Measurements from ENCODE around the gene CASK.

DNA sequence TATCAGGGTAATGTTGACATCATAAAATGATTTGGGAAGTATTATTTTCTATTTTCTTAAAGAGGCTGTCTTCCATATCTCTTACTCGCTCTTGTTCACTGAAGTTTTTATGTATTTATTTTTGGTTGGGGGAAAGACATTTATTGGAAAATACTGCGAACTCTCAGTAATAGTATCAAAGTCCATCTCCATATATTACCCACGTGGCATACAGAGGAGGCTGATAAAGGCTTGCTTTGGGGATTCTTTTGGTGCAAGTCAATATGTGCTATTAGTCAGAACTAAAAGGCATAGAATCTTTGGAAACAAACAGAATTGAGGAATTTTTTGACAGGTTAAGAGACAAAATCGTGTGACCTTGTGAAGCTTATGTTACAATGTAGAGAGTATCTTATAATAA lies 374.9 kb downstream of the CASK start:
- TF ChIP-seq, protein P1, sequence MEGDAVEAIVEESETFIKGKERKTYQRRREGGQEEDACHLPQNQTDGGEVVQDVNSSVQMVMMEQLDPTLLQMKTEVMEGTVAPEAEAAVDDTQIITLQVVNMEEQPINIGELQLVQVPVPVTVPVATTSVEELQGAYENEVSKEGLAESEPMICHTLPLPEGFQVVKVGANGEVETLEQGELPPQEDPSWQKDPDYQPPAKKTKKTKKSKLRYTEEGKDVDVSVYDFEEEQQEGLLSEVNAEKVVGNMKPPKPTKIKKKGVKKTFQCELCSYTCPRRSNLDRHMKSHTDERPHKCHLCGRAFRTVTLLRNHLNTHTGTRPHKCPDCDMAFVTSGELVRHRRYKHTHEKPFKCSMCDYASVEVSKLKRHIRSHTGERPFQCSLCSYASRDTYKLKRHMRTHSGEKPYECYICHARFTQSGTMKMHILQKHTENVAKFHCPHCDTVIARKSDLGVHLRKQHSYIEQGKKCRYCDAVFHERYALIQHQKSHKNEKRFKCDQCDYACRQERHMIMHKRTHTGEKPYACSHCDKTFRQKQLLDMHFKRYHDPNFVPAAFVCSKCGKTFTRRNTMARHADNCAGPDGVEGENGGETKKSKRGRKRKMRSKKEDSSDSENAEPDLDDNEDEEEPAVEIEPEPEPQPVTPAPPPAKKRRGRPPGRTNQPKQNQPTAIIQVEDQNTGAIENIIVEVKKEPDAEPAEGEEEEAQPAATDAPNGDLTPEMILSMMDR (IDR thresholded peaks at IDR 0.05; ENCODE audit: insufficient read depth, low read length), result no peak
- TF ChIP-seq REST (IDR thresholded peaks at IDR 0.05; ENCODE audit: insufficient replicate concordance, low read depth) (no peak), GABPA (IDR thresholded peaks at IDR 0.05; ENCODE audit: low read depth) (no peak)
